Stimulated activated CD8-positive, alpha-beta memory T cell treated with anti-CD3 and anti-CD28 coated beads, Interleukin-12 subunit alpha, Interleukin-12 subunit beta, amount 100 ng/mL, for 24 hours (primary cell): ENCODE measurements around the gene DCANP1.

ENCODE experiments used
- DNase-seq: peaks from one replicate; pipeline ENCODE4 v3.0.0-alpha.2; 2020; ENCODE audit errors: extremely low read depth

Gene DCANP1

GRCh38 chr5:135456238-135457099 lies 9.3 kb upstream of the DCANP1 start:
- no peak for DNase-seq

DNA sequence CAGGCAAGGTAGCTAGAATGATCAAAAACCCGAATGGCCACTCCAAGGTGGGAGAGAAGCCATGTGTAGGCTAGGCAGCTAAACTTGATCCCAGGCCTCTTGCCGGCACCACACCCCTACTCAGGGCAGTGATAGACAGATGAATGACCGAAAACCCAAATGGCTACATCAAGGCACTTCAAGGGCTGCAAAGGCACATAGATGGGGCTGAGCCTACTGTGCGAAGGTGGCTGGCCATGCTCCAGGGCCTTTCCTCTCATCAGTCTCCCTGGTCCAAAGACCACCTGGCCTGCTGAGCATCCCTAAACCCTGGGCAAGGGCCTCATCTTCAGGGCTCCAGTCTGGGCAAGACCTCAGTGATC lies 8.7 kb upstream of the DCANP1 start:
- DNase-seq, result no peak

DNA sequence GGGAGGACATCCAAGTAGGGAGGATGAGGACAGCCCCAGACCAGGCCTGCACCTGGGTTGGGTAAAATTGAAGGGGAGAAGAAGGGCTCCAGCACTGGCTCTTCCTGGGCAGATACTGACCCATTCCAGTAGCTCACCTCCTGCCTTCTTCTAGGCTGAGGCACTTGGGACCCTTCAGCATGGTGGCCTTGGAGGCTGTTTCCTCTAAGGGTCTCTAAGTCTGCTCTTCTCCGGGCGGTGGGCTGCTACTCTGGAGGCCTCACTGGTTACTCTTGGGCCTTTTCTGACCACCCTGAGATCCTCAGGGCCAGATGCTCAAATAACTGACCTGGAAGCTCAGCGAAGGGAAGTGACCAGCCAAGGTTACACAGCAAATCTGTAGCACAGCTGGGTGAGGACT lies 7.8 kb upstream of the DCANP1 start:
- DNase-seq, result no peak

DNA sequence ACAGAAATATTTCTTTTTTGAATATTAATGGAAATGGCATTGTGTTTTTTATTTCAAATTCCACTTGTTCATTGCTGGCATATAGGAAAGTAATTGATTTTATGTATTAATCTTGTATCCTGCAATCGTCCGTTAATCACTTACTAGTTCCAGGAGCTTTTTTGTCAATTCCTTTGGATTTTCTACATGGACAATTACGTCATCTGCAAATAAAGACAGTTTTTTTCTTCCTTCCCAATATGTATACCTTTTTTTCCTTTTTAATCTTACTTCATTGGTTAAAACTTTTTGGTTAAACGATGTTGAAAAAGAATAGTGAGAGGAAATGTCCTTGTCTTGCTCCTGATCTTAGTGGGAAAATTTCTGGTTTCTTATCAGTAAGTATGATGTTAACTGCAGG lies 6.5 kb upstream of the DCANP1 start:
- DNase-seq, result no peak

- no peak for DNase-seq
Observed at GRCh38 chr5:135452321-135453030, 5.3 kb upstream of the DCANP1 start, which contains the start of gene TIFAB. TSS of gene TIFAB (minus strand) at chr5:135452351. CDS start at chr5:135449939, 2,412 bp downstream.

- DNase-seq, result no peak
Observed at GRCh38 chr5:135451581-135452320, 4.6 kb upstream of the DCANP1 start.

- no peak for DNase-seq
Observed at GRCh38 chr5:135450952-135451351, 3.8 kb upstream of the DCANP1 start.

GRCh38 chr5:135450336-135450735 lies 3.2 kb upstream of the DCANP1 start:
- DNase-seq, result no peak

GRCh38 chr5:135449644-135450043 lies 2.5 kb upstream of the DCANP1 start:
- no peak for DNase-seq

- no peak for DNase-seq
Observed at GRCh38 chr5:135448791-135449507, 1.8 kb upstream of the DCANP1 start.

DNA sequence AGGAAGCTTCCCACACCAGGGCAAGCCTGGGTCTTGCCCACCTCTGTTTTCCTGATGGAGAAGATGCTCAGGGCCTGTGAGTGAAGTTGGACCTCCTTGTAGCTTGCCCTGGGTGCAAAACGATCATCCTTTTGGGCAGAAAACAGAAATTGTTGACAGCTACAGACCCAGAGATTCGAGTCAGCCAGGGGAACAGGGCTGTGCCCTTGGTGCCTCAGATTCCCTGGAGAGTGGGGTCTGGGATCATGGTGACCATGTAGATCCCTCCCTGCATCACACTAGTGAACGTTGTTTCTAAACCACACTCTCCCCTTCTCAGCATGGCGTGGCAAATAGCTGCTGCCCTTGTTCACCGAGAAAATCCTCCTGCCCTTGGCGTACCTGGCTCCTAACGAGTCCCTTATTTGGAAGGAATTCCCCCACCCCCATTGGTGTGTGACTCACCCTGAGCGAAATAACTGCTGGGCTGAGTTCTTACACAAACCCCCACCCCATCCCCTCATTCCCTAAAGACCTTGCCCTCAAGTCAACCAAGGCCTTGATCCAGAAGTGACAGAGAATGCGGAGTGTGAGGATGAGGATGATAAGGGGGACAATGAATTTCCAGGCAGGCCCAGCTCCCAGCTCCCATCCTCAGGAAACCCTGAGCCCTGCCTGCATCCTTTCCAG lies 1.1 kb upstream of the DCANP1 start:
- DNase-seq, result no peak

DNA sequence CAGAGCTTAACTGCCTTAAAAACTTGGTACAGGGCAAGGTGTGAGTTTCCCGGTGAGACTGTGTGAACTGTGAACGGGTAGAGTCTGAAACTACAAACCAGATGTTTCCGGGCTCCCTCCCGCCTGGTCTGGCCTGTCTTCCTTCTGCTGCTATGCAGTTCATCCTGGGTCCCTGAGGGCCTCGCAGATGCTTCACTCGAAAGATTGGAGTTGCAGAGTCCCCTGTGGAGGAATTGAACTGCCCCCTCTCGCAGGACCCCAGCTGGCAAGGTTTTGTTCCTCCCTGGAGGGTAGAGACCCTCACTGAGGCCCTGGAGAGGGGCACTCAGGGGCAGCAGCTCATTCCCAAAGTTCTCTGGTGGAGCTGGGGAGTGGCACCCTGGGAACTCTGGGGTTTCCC lies 533 bp downstream of the DCANP1 start:
- no peak for DNase-seq

DNA sequence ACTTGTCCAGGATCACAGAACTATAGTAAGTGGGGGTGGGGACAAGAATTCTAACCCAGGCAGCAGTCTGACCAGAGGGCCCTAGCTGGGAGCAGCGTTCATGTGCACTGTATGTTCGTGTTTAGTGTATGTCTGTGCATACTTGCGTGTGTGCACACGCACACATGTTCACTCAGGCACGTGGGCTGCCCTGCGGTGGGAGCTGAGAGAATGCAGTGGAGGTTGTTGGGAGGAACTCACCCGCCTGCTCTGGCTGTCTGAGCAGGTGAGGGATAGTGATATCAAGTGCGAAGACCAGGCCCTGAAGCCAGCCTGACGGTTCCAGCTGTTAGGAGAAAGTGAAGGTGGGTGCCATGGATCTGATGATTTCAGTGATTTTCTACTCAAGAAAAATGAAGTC lies 942 bp downstream of the DCANP1 start:
- no peak for DNase-seq

DNA sequence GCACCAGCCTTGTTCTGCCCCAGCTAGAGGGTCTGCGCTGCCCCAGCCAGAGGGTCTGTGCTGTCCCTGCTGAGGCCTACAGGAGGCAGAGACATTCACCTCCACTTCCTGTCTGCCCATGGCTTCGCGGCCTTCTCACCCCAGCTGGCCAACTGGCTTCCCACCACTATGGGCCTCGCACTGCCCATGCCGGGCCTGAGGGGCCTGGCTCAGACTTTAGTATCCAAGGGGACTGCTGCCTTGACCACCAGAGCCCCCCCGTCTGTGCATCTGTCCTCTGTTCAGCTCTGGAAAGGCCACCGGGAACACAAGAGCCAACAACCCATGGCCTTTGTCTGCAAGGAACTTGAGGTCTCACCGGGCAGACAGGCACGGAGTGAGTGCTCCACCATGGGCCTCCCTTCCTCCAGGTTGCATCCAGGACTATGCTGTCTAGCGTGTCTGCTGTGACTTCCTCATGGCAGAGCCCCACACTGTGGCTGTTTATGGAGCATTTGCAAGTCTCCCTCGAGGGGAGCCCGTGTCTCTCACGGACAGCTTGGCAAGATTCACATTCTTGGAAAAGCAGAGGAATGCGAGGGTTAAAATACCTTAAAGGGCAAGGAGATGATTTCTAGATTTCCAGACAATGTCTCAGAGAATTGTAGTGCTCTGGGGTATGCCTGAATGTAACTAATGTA lies 1.7 kb downstream of the DCANP1 start:
- no peak for DNase-seq

DNA sequence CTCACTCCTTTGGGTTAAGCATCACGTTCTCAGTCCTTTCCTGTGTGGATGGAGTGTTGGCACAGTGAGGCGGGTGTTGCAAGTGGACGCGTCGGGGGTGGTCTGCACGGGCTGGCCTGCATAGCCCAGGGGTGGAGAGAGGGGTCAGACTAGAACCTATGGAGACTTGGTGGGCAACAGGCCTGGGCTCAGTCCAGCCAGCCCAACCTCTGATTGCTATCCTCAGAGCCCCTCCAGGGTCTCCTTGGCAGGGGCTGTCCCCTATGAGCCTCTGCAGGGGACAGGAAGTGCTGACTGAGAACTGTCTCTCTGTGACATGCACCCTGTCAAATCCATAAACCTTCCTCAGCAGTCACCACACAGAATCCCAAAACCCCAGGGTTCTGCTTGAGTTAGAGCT lies 2.3 kb downstream of the DCANP1 start:
- no peak for DNase-seq

DNA sequence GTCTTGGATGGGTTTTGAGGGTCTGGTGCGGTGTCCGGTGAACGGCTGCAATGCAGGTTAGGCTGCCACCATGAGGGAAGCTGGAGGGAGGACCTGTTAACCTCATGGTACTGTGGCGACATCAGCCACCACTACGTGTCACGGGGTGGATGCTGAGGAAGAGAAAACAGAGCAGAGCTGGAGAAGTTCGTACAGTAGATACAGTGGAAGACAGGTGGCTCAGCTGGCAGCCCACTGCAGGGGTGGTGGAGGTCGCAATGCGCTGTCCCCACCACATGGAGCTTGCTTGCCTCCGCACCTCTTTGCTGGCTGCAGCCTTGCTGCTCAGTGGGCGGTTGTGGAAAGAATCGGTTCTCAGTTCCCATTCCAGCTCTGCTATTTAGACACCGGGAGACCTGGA lies 2.8 kb downstream of the DCANP1 start:
- no peak for DNase-seq

- DNase-seq, result no peak
Observed at GRCh38 chr5:135443161-135443960, 3.8 kb downstream of the DCANP1 start.

GRCh38 chr5:135442431-135443160 lies 4.6 kb downstream of the DCANP1 start:
- no peak for DNase-seq

GRCh38 chr5:135441919-135442318 lies 5.2 kb downstream of the DCANP1 start:
- DNase-seq, result no peak
